GM10847 (cell line): ENCODE data around the gene TECTB.

Experiments
- POLR2A ChIP-seq: IDR thresholded peaks from 2 replicates; pipeline ENCODE4 v1.6.1; 2011; ENCODE audit not compliant: insufficient read length; ENCODE audit errors: extremely low read depth

Gene TECTB

DNA sequence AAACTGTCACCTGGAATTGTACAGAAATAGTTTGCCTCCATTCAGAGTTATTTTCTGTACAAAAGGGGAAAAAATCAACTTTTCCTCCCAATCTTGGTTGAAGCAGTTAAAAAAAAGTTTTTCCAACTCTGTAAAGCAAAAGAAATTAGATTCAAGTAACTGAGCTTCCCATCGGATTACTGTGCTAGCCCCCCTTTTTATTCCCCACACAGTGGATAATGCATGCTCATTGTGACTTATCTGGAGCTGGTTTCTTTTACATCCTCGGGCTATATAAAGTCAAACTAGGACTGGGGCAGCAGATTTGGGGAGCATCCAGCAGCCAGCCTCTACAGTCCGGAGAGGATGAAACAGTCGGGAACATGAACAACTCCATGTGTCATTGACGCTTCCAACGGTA lies at the start of gene TECTB:
Gene TECTB (plus strand): TSS at position 301 of the 400 bp plus-strand sequence. CDS start 335 bp downstream, outside the sequence.
- TF ChIP-seq POLR2A = no peak

GRCh38 chr10:112235141-112235540 lies 48.1 kb upstream of the TECTB start:
- TF ChIP-seq POLR2A = no peak

GRCh38 chr10:112235920-112236319 lies 47.3 kb upstream of the TECTB start:
- no peak for TF ChIP-seq POLR2A

DNA sequence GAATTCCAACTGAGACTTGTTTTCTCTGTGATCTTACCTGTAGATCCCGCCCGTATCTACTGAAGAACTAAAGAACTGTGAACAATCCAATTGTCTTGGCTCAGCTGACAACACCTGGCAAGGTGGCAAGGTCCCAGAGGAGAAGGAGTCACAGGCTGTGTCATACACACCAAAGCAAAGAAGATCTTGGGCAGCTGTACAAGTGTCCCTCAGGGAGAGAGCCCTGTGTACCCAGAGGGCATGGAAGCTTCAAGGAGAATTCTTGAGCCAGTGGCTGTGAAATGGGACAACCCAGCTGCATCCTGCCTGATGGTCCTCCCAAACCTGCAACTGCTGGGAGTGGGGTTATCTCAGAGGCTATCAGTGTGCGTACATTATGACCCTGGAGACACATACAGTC lies 46.7 kb upstream of the TECTB start:
- no peak for TF ChIP-seq POLR2A

DNA sequence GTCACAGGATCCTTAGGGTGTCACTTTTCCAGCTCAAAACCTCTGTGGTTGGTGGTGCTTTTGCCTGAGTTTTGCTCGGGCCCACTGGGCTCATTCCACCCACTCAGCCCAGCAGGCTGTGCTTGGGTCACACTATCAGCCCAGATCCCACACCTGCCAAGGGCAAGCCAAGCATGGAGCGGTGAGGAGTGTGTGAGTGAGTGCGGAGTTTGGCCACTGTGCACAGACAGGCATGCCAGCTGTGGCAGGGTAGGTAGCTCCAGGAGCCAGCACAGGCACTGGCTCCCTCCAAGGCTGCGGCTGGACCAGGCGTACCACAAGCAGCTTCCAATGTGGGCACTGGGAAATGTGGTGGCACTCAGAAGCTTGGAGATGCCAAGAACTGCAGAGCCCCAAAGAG lies 43.9 kb upstream of the TECTB start:
- no peak for TF ChIP-seq POLR2A

DNA sequence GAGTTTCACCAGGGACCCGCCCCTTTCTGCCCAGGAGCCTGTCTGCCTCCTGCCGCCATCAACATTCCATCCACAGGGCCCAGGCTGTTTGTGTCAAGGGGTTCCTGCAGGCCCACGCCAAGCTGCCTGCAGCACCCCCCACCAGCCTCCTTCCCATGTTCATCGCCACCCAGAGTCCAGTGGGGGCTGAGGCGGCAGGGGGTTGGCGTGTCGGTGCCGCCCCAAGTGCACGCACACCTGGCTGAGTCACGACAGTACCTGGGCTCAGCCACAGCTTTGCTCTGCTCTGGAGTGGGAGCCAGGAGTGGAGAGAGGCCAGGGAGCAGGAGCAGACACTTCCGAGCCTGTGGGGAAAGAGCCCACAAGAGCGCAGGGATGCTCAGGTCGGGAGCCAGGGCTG lies 42.8 kb upstream of the TECTB start:
- TF ChIP-seq POLR2A = no peak

- TF ChIP-seq POLR2A = no peak
Measured at GRCh38 chr10:112241651-112242341, 41.4 kb upstream of the TECTB start.

GRCh38 chr10:112242769-112243168 lies 40.4 kb upstream of the TECTB start:
- no peak for TF ChIP-seq POLR2A

GRCh38 chr10:112243713-112244112 lies 39.5 kb upstream of the TECTB start:
- no peak for TF ChIP-seq POLR2A

GRCh38 chr10:112244197-112244596 lies 39.0 kb upstream of the TECTB start:
- no peak for TF ChIP-seq POLR2A

- TF ChIP-seq POLR2A = no peak
Measured at GRCh38 chr10:112247791-112248190, 35.4 kb upstream of the TECTB start.

GRCh38 chr10:112248584-112249295 lies 34.5 kb upstream of the TECTB start:
- TF ChIP-seq POLR2A = no peak

GRCh38 chr10:112249722-112250121 lies 33.5 kb upstream of the TECTB start:
- TF ChIP-seq POLR2A = no peak

- no peak for TF ChIP-seq POLR2A
Measured at GRCh38 chr10:112250555-112250954, 32.6 kb upstream of the TECTB start.

GRCh38 chr10:112258407-112258806 lies 24.8 kb upstream of the TECTB start:
- no peak for TF ChIP-seq POLR2A

DNA sequence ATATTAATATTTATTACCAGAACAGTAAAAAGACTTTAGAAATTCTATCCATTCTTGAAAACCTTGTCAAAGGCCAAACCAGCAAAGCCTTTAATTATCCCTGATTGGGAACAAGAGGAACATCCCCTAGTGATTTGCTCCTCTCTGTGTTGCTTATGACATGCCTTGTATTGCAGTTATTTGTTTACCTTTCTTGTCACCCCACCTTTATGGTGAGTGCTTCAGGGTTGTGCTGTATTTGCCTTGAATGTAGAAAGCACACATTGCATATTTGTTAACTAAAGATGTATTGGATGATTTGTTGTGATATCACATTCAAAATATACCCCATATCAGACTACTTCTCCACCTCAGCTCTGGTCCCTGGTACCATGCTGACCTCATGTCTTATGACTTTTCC lies 23.5 kb upstream of the TECTB start:
- no peak for TF ChIP-seq POLR2A

- no peak for TF ChIP-seq POLR2A
Measured at GRCh38 chr10:112260831-112261230, 22.4 kb upstream of the TECTB start.
